ENCODE results near the gene LDHD.

The LDHD gene

DNA sequence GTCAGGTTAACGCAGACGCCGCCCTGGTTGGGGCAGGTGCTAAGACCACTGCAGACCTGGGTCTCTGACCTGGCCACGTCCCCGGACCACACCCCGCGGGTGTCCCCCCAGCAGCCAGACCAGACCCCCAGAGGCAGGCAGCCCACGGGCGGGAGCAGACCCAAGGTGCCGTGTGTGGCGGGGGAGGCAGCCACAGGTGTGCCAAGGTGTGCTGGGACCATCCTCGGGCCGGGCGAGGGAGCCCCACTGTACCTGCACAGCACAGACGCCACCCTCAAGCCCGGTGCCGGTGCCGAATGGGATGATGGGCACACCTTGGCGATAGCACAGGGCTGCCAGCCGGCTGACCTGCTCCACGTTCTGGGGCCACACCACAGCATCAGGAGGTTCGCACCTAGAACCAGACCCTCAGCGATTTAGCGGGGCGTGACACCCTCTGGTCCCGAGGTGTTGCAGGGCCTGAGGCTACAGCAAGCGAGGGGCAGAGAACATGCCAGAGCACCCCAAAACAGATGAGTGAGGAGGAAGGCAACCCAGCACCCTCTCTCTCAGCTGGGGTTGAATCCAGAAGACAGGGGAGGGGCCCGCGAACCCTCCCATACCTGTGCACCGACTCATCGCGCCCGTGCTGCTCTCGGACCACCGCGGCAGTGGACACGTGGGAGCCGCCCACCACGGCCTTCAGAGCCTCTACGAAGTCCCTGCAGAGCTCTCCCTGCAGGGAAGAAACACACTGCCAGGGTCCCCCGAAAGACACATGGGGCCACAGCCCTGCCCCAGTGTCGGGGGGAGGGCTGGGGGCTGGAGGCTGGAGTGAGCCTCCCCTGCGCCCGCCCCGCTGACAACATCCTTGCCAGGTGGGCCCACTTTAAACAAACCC, 1.4 kb downstream of the LDHD start:
- in situ Hi-C loops (cut with MboI; ENCODE audit: low sequenced_read_pairs, unreplicated experiment) = loop anchor here (25.0 kb wide), 1 partner anchor 403 kb away; the partner anchor contains the start of gene MLKL
- DNase-seq (ENCODE audit: low spot score) = no peak
- TF ChIP-seq CTCF (IDR thresholded peaks at IDR 0.05; ENCODE audit: borderline replicate concordance, control extremely low read depth, extremely low read depth, insufficient read depth, missing control alignments) = no peak

GRCh38 chr16:75114179-75114945, 2.2 kb downstream of the LDHD start:
- no peak for DNase-seq (ENCODE audit: low spot score)
- in situ Hi-C loops (cut with MboI; ENCODE audit: low sequenced_read_pairs, unreplicated experiment) = loop anchor here (25.0 kb wide), 1 partner anchor 402 kb away; the partner anchor contains the start of gene MLKL
- TF ChIP-seq CTCF (IDR thresholded peaks at IDR 0.05; ENCODE audit: borderline replicate concordance, control extremely low read depth, extremely low read depth, insufficient read depth, missing control alignments) = no peak

DNA sequence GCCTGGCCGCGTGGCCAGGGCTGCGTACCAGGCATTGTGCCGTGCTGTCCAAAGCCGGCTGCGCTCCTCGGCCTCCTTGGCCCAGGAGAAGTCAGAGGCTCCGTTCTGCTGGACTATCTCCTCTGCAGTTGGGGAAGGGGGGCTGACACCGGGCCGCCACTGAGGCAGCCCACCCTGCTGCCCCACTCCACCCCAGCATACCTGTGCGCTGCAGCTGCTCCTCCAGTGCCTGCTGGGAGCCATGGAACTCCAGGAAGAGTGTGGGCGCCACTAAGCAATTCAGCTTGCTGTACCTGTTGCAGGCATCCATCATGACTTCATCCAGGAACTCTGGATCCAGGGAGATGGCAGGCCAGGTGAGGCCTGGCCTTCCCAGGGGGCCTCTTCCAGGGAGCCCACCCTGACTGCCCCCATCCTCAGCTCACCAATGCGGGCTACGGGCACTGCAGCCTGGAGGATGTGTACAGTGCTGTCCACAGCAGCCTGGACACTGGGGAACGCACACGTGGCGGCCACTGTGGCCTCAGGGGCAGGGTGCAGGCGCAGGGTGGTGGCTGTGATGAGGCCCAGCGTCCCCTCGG, 2.9 kb downstream of the LDHD start:
- no peak for DNase-seq (ENCODE audit: low spot score)
- TF ChIP-seq CTCF (IDR thresholded peaks at IDR 0.05; ENCODE audit: borderline replicate concordance, control extremely low read depth, extremely low read depth, insufficient read depth, missing control alignments) = no peak
- in situ Hi-C loops (cut with MboI; ENCODE audit: low sequenced_read_pairs, unreplicated experiment) = loop anchor here (25.0 kb wide), 1 partner anchor 401 kb away; the partner anchor contains the start of gene MLKL

GRCh38 chr16:75112734-75113491, 3.7 kb downstream of the LDHD start:
- in situ Hi-C loops (cut with MboI; ENCODE audit: low sequenced_read_pairs, unreplicated experiment) = loop anchor here (25.0 kb wide), 1 partner anchor 401 kb away; the partner anchor contains the start of gene MLKL
- TF ChIP-seq CTCF (IDR thresholded peaks at IDR 0.05; ENCODE audit: borderline replicate concordance, control extremely low read depth, extremely low read depth, insufficient read depth, missing control alignments) = no peak
- no peak for DNase-seq (ENCODE audit: low spot score)

DNA sequence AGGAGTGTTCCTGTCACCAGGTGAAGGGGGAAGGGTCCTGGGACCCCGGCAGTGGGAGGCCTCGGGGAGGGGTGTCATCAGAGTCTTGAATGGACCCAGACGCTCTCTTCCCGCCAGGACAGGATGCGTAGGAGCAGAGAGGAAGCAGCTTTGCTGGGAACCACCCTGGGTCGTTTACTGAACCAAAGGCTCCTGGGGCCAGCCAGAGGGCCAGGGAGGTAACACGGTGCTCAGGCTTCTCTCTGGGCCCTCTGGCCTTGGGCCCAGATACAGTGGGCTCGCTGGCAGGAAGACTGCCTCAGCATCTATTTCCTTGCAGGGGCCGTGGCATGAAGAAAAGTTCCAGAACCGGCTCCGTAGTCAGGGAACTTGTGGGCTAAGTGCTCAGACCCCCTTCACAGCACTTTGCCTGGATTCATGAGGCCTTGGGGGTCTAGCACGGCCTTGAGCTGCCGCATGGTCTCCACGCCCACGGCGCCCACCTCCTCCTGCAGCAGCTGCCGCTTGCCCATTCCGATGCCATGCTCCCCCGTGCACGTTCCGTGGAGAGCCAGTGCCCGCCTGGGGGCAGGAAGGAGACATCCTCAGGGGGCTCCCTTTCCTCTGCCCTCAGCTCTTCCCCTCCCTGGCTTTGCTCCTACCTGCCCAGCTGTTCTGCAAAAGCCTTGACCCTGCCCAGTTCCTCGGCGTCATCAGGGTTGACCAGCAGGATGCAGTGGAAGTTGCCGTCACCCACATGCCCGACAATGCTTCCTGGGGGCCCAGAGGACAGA, 4.4 kb downstream of the LDHD start:
- no peak for TF ChIP-seq CTCF (IDR thresholded peaks at IDR 0.05; ENCODE audit: borderline replicate concordance, control extremely low read depth, extremely low read depth, insufficient read depth, missing control alignments)
- DNase-seq (ENCODE audit: low spot score) = peak; percentile 54
- in situ Hi-C loops (cut with MboI; ENCODE audit: low sequenced_read_pairs, unreplicated experiment) = loop anchor here (25.0 kb wide), 1 partner anchor 400 kb away; the partner anchor contains the start of gene MLKL
